PC-3 (cell line): ENCODE measurements around the gene CPT1A. TPM values are rescaled to one million over a fixed set of nuclear protein-coding genes. Genes with fewer than 3 reads are reported as not detected.
A peak's percentile ranks its signal among the peaks of the same experiment; 100 is the strongest.

Experiments used
- ATAC-seq: fragments of 200-7000 bp; cut with Tn5 transposase; 2 replicates; pipeline ENCODE4 v1.9.1; 2020; ENCODE audit warnings: mild to moderate bottlenecking, moderate library complexity
- BruUV-seq: library from RNA; stranded (reverse); fragments of 400-500 nt; replicated peaks from 2 replicates; lab custom pipeline; 2021; lab: Mats Ljungman, UMichigan
- CTCF ChIA-PET: fragments of 300-600 bp; sonication (Branson Sonifier 250); formaldehyde crosslinking; loops from one replicate; lab custom pipeline; 2022; ENCODE audit warnings: antibody characterized with exemption; lab: Charles Lee
- POLR2A ChIA-PET: fragments of 300-600 bp; sonication (Branson Sonifier 250); formaldehyde crosslinking; loops from one replicate; lab custom pipeline; 2022; ENCODE audit warnings: antibody characterized with exemption; ENCODE audit not compliant: unreplicated experiment; lab: Charles Lee
- DNase-seq: peaks from one replicate; pipeline ENCODE4 v3.0.0-alpha.2; 2015
- H2AFZ ChIP-seq: fragments of 300-600 bp; sonication (generic); 2 replicates; pipeline ENCODE4 v1.6.0; 2016; ENCODE audit warnings: antibody characterized with exemption, low read length
- H3F3A ChIP-seq: fragments of 300-600 bp; sonication (generic); one replicate; pipeline ENCODE4 v1.6.0; 2017; ENCODE audit warnings: antibody characterized with exemption, low read length, control low read depth, mild to moderate bottlenecking; ENCODE audit not compliant: unreplicated experiment
- H3K27ac ChIP-seq: fragments of 300-600 bp; sonication (generic); 2 replicates; pipeline ENCODE4 v1.5.1; 2016; ENCODE audit warnings: mild to moderate bottlenecking, low read length
- H3K27me3 ChIP-seq: fragments of 300-600 bp; sonication (generic); 2 replicates; pipeline ENCODE4 v1.6.1; 2016; ENCODE audit warnings: low read length, mixed read lengths
- H3K36me3 ChIP-seq: fragments of 300-600 bp; sonication (generic); 2 replicates; pipeline ENCODE4 v1.6.1; 2016; ENCODE audit warnings: low read depth, mixed run types, low read length, mixed read lengths
- H3K4me1 ChIP-seq: fragments of 300-600 bp; sonication (generic); 2 replicates; pipeline ENCODE4 v1.5.1; 2016; ENCODE audit warnings: low read length; ENCODE audit not compliant: insufficient read depth
- H3K4me2 ChIP-seq: fragments of 300-600 bp; sonication (generic); 2 replicates; pipeline ENCODE4 v1.6.0; 2016; ENCODE audit warnings: low read length
- H3K4me3 ChIP-seq: fragments of 300-600 bp; sonication (generic); 2 replicates; pipeline ENCODE4 v1.5.1; 2016; ENCODE audit warnings: mild to moderate bottlenecking, low read length, mixed read lengths
- H3K79me2 ChIP-seq: fragments of 300-600 bp; sonication (generic); 2 replicates; pipeline ENCODE4 v1.6.1; 2017; ENCODE audit warnings: low read length, mixed read lengths
- H3K9ac ChIP-seq: fragments of 300-600 bp; sonication (generic); 2 replicates; pipeline ENCODE4 v1.6.0; 2016; ENCODE audit warnings: mild to moderate bottlenecking, low read length
- H3K9me2 ChIP-seq: fragments of 300-600 bp; sonication (generic); replicated peaks from 2 replicates; pipeline ENCODE4 v1.6.1; 2016; ENCODE audit warnings: mixed run types, low read length, mixed read lengths
- H3K9me3 ChIP-seq: fragments of 300-600 bp; sonication (generic); 2 replicates; pipeline ENCODE4 v1.6.1; 2016; ENCODE audit warnings: low read length, mixed read lengths
- H4K20me1 ChIP-seq: fragments of 300-600 bp; sonication (generic); 2 replicates; pipeline ENCODE4 v1.6.1; 2016; ENCODE audit warnings: low read length, mixed read lengths
- CTCF ChIP-seq: fragments of 300-600 bp; sonication (generic); conservative IDR thresholded peaks from 2 replicates; pipeline ENCODE4 v1.5.1; 2017; ENCODE audit warnings: antibody characterized with exemption, low read depth, mild to moderate bottlenecking, low read length
- EZH2 ChIP-seq: fragments of 300-600 bp; sonication (generic); IDR thresholded peaks from one replicate; pipeline ENCODE4 v1.6.1; 2017; ENCODE audit warnings: antibody characterized with exemption, mild to moderate bottlenecking, low read length; ENCODE audit not compliant: unreplicated experiment
- EZH2phosphoT487 ChIP-seq: fragments of 300-600 bp; sonication (generic); IDR thresholded peaks from 2 replicates; pipeline ENCODE4 v1.6.1; 2018; ENCODE audit warnings: mild to moderate bottlenecking, antibody characterized with exemption, low read length, borderline replicate concordance
- intact Hi-C: fragments of 100-400 bp; cut with micrococcal nuclease; formaldehyde crosslinking; loops from 2 replicates; pipeline ENCODE4 v1.9.0; 2023
- total RNA-seq: library from RNA; depleted of rRNA; stranded (reverse); fragments of >200 nt; gene quantifications from 2 replicates; pipeline ENCODE4 v1.2.3, GENCODE V29; 2014

Gene CPT1A
- total RNA-seq, 1 experiment from 2014 or later: 38.1 TPM

- Histone ChIP-seq H3K9me3 (no peaks in the 10 kb centered on the region), H3K27me3 (no peaks in the 10 kb centered on the region), H3K4me2 (no peak overlapping the region), H3K9me2 (no peaks in the 10 kb centered on the region), H3K4me1 (peaks cover 25% of the 10 kb centered on the region), H2AFZ (no peak overlapping the region), H3K4me3 (no peak overlapping the region), H3K79me2 (peaks cover 80% of the 10 kb centered on the region), H3F3A (peaks cover 10% of the 10 kb centered on the region), H3K36me3 (peaks cover 5% of the 10 kb centered on the region; the same call in 1 of the 2 replicates), H3K27ac (no peak overlapping the region), H4K20me1 (no peaks in the 10 kb centered on the region), H3K9ac (no peak overlapping the region)
- ATAC-seq (no peak), DNase-seq (no peak)
- ChIA-PET CTCF (interaction anchor here (0.6 kb wide), 1 partner anchor 55 kb away, joined by 4 read pairs; no protein-coding TSS in a partner anchor), POLR2A (no interaction called here)
- TF ChIP-seq EZH2 (no peak), CTCF (no peak), EZH2phosphoT487 (no peak)
- intact Hi-C loops: no loop called here
- no TSS peak for BruUV-seq
These were observed 6.4 kb downstream of the CPT1A start for GRCh38 chr11:68835328-68835727.

- peaks cover 5% of the 10 kb centered on the region; the same call in 1 of the 2 replicates for H3K36me3 ChIP-seq
- POLR2A ChIA-PET: no interaction called here
- no peak overlapping the region for H3K9ac ChIP-seq
- no peak overlapping the region for H2AFZ ChIP-seq
- ATAC-seq (no peak), DNase-seq (no peak)
- no peaks in the 10 kb centered on the region for H4K20me1 ChIP-seq
- H3F3A ChIP-seq: no peaks in the 10 kb centered on the region
- no peak overlapping the region for H3K27ac ChIP-seq
- CTCF ChIA-PET: interaction anchor here (0.6 kb wide), 1 partner anchor 77 kb away, joined by 4 read pairs; no protein-coding TSS in a partner anchor
- no peaks in the 10 kb centered on the region for H3K27me3 ChIP-seq
- no peak for TF ChIP-seq CTCF
- no peak for TF ChIP-seq EZH2
- no peak for TF ChIP-seq EZH2phosphoT487
- H3K9me2 ChIP-seq: no peaks in the 10 kb centered on the region
- no peak overlapping the region for H3K4me3 ChIP-seq
- intact Hi-C loops: no loop called here
- no peak overlapping the region for H3K4me2 ChIP-seq
- no peaks in the 10 kb centered on the region for H3K9me3 ChIP-seq
- peaks cover 77% of the 10 kb centered on the region for H3K79me2 ChIP-seq
- peaks cover 1% of the 10 kb centered on the region; the same call in 1 of the 2 replicates for H3K4me1 ChIP-seq
- no TSS peak for BruUV-seq
These were observed 9.1 kb downstream of the CPT1A start for GRCh38 chr11:68832476-68833181.

GRCh38 chr11:68831124-68831523 is 10.6 kb downstream of the CPT1A start:
- Histone ChIP-seq H3F3A (no peaks in the 10 kb centered on the region), H3K9ac (no peak overlapping the region), H3K79me2 (peaks cover 70% of the 10 kb centered on the region), H4K20me1 (no peaks in the 10 kb centered on the region), H3K9me2 (no peaks in the 10 kb centered on the region), H3K36me3 (0 out of 2 replicates have a peak, but pooled peaks cover 5% of the 10 kb centered on the region), H3K27me3 (no peaks in the 10 kb centered on the region), H3K4me2 (no peak overlapping the region), H3K9me3 (no peaks in the 10 kb centered on the region), H3K4me1 (no peaks in the 10 kb centered on the region), H3K27ac (no peak overlapping the region), H2AFZ (no peak overlapping the region), H3K4me3 (no peak overlapping the region)
- TF ChIP-seq CTCF (no peak), EZH2phosphoT487 (no peak), EZH2 (no peak)
- ATAC-seq (peak; percentile 33; the same call in 1 of the 2 replicates), DNase-seq (peak; percentile 19)
- ChIA-PET POLR2A (no interaction called here), CTCF (no interaction called here)
- intact Hi-C loops: no loop called here
- BruUV-seq: no TSS peak
